ENCODE data around the gene GPC6. TPM values are rescaled to one million over a fixed set of nuclear protein-coding genes. Genes with fewer than 3 reads are reported as not detected.

GPC6 gene
- total and polyA plus RNA-seq, 4 donors: 5.0 to 37.4 (median 18.9) TPM

GRCh38 chr13:93975242-93975641 is 748.6 kb downstream of the GPC6 start:
- no peak for ATAC-seq (ENCODE audit: low FRiP score)
- Histone ChIP-seq H3K9me3 (ENCODE audit: control insufficient read depth, low read length) (no peaks in the 10 kb centered on the region), H3K36me3 (ENCODE audit: control insufficient read depth in 1 of 2, insufficient read depth in 2 of 2, low read length in 1 of 2) (no peaks in the 10 kb centered on the region), H3K4me1 (ENCODE audit: control insufficient read depth in 1 of 2, insufficient read depth in 2 of 2, low read length in 2 of 2) (no peaks in the 10 kb centered on the region), H3K27me3 (ENCODE audit: control insufficient read depth in 1 of 2, insufficient read depth in 2 of 2, low read length in 1 of 2) (no peaks in the 10 kb centered on the region), H3K27ac (ENCODE audit: low read depth in 1 of 2, low read length in 2 of 2) (no peak overlapping the region), H3K4me3 (ENCODE audit: low read length in 2 of 2) (no peak overlapping the region)
- intact Hi-C loops (cut with DNase I): no loop called here
- 94 to 96% methylated on average over 2 of the region's 2 CpGs for WGBS, 2 donors
- DNase-seq: no peak

GRCh38 chr13:93976528-93976927 is 749.9 kb downstream of the GPC6 start:
- intact Hi-C loops (cut with DNase I): no loop called here
- H3K36me3 ChIP-seq (ENCODE audit: control insufficient read depth in 1 of 2, insufficient read depth in 2 of 2, low read length in 1 of 2): no peaks in the 10 kb centered on the region
- no peak overlapping the region for H3K27ac ChIP-seq (ENCODE audit: low read depth in 1 of 2, low read length in 2 of 2)
- no peak overlapping the region for H3K4me3 ChIP-seq (ENCODE audit: low read length in 2 of 2)
- DNase-seq (no peak), ATAC-seq (ENCODE audit: low FRiP score) (no peak)
- 92 to 93% methylated on average over 5 of the region's 5 CpGs for WGBS, 2 donors
- H3K27me3 ChIP-seq (ENCODE audit: control insufficient read depth in 1 of 2, insufficient read depth in 2 of 2, low read length in 1 of 2): no peaks in the 10 kb centered on the region
- H3K4me1 ChIP-seq (ENCODE audit: control insufficient read depth in 1 of 2, insufficient read depth in 2 of 2, low read length in 2 of 2): no peaks in the 10 kb centered on the region
- H3K9me3 ChIP-seq (ENCODE audit: control insufficient read depth, low read length): no peaks in the 10 kb centered on the region

DNA sequence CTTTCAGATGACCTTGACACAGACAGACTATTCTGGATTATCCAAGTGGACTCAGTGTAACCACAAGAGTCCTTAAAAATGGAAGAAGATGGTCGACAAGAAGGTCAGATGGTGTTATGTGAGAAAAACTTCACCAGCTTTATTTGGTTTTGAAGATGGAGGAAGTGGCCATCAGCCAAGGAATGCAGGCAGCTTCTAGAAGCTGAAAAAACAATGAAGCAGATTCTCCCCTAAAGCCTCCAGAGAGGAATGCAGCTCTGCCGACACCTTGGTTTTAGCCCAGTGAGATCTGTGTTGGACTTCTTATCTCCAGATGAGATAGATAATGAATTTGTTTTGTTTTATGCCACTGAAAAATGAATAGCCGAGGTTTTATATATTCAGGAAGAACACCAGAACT is 751.4 kb downstream of the GPC6 start:
- H3K4me3 ChIP-seq (ENCODE audit: low read length in 2 of 2): no peak overlapping the region
- H3K36me3 ChIP-seq (ENCODE audit: control insufficient read depth in 1 of 2, insufficient read depth in 2 of 2, low read length in 1 of 2): no peaks in the 10 kb centered on the region
- intact Hi-C loops (cut with DNase I): no loop called here
- no peak for ATAC-seq (ENCODE audit: low FRiP score)
- H3K27me3 ChIP-seq (ENCODE audit: control insufficient read depth in 1 of 2, insufficient read depth in 2 of 2, low read length in 1 of 2): no peaks in the 10 kb centered on the region
- H3K4me1 ChIP-seq (ENCODE audit: control insufficient read depth in 1 of 2, insufficient read depth in 2 of 2, low read length in 2 of 2): no peaks in the 10 kb centered on the region
- no peak for DNase-seq
- H3K9me3 ChIP-seq (ENCODE audit: control insufficient read depth, low read length): no peaks in the 10 kb centered on the region
- 76 to 88% methylated on average over 3 of the region's 3 CpGs for WGBS, 2 donors
- H3K27ac ChIP-seq (ENCODE audit: low read depth in 1 of 2, low read length in 2 of 2): no peak overlapping the region

DNA sequence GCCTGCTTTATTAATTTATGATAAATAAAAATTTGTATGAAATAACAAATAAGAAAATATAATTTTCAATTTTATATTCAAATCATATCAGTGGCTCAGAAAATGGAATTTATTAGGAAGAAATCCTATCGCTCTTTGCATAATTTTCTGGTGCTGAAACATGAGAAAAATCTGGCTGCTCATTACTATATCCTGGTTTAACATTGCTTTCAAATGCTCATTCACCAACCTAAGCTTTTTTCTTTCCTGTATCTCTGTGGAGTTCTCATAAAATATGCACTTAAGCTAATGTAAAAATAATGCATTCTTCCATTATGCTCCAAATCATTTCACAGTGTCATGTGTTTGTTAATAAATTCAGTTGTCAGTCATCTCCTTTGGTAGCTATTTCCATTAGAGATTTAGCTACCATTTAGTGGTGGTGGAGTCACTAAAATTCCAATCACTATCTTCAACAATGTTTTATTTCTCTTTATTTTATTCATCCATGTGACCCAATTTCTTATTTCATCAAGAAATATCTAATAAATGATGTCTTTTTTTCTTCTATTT is 754.9 kb downstream of the GPC6 start:
- Histone ChIP-seq H3K27ac (ENCODE audit: low read depth in 1 of 2, low read length in 2 of 2) (no peak overlapping the region), H3K27me3 (ENCODE audit: control insufficient read depth in 1 of 2, insufficient read depth in 2 of 2, low read length in 1 of 2) (no peaks in the 10 kb centered on the region), H3K4me1 (ENCODE audit: control insufficient read depth in 1 of 2, insufficient read depth in 2 of 2, low read length in 2 of 2) (no peaks in the 10 kb centered on the region), H3K36me3 (ENCODE audit: control insufficient read depth in 1 of 2, insufficient read depth in 2 of 2, low read length in 1 of 2) (no peaks in the 10 kb centered on the region), H3K9me3 (ENCODE audit: control insufficient read depth, low read length) (no peaks in the 10 kb centered on the region), H3K4me3 (ENCODE audit: low read length in 2 of 2) (no peak overlapping the region)
- no peak for DNase-seq
- WGBS, 2 donors: 85 to 92% methylated on average over 1 of the region's 1 CpG
- no peak for ATAC-seq (ENCODE audit: low FRiP score)
- intact Hi-C loops (cut with DNase I): no loop called here

GRCh38 chr13:93982179-93982918 is 755.7 kb downstream of the GPC6 start:
- Histone ChIP-seq H3K4me3 (ENCODE audit: low read length in 2 of 2) (no peak overlapping the region), H3K36me3 (ENCODE audit: control insufficient read depth in 1 of 2, insufficient read depth in 2 of 2, low read length in 1 of 2) (no peaks in the 10 kb centered on the region), H3K4me1 (ENCODE audit: control insufficient read depth in 1 of 2, insufficient read depth in 2 of 2, low read length in 2 of 2) (no peaks in the 10 kb centered on the region), H3K9me3 (ENCODE audit: control insufficient read depth, low read length) (no peaks in the 10 kb centered on the region), H3K27me3 (ENCODE audit: control insufficient read depth in 1 of 2, insufficient read depth in 2 of 2, low read length in 1 of 2) (no peaks in the 10 kb centered on the region), H3K27ac (ENCODE audit: low read depth in 1 of 2, low read length in 2 of 2) (no peak overlapping the region)
- no peak for ATAC-seq (ENCODE audit: low FRiP score)
- no peak for DNase-seq
- WGBS, 2 donors: 85 to 90% methylated on average over 5 of the region's 5 CpGs
- intact Hi-C loops (cut with DNase I): no loop called here

GRCh38 chr13:93984052-93984451 is 757.4 kb downstream of the GPC6 start:
- ATAC-seq (ENCODE audit: low FRiP score) (no peak), DNase-seq (no peak)
- intact Hi-C loops (cut with DNase I): no loop called here
- Histone ChIP-seq H3K27ac (ENCODE audit: low read depth in 1 of 2, low read length in 2 of 2) (no peak overlapping the region), H3K4me1 (ENCODE audit: control insufficient read depth in 1 of 2, insufficient read depth in 2 of 2, low read length in 2 of 2) (no peaks in the 10 kb centered on the region), H3K36me3 (ENCODE audit: control insufficient read depth in 1 of 2, insufficient read depth in 2 of 2, low read length in 1 of 2) (no peaks in the 10 kb centered on the region), H3K4me3 (ENCODE audit: low read length in 2 of 2) (no peak overlapping the region), H3K27me3 (ENCODE audit: control insufficient read depth in 1 of 2, insufficient read depth in 2 of 2, low read length in 1 of 2) (no peaks in the 10 kb centered on the region), H3K9me3 (ENCODE audit: control insufficient read depth, low read length) (no peaks in the 10 kb centered on the region)
- WGBS, 2 donors: 93 to 98% methylated on average over 1 of the region's 1 CpG

DNA sequence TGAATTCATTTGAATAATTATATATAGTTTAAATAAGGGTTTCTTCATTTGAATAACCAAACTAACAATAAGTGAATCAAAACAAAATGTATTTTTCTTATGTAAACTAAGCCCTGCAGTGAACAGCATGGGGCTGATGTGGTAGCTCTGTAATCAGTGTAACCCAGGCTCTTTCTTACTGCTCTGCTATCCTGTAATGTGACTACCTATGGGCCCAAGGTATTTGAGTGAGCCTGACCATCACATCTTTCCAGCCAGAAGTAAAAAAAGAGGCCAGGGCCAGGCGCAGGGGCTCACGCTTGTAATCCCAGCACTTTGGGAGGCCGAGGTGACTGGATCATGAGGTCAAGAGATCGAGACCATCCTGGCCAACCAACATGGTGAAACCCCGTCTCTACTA is 758.3 kb downstream of the GPC6 start:
- no peak overlapping the region for H3K27ac ChIP-seq (ENCODE audit: low read depth in 1 of 2, low read length in 2 of 2)
- no peaks in the 10 kb centered on the region for H3K27me3 ChIP-seq (ENCODE audit: control insufficient read depth in 1 of 2, insufficient read depth in 2 of 2, low read length in 1 of 2)
- H3K36me3 ChIP-seq (ENCODE audit: control insufficient read depth in 1 of 2, insufficient read depth in 2 of 2, low read length in 1 of 2): no peaks in the 10 kb centered on the region
- DNase-seq (no peak), ATAC-seq (ENCODE audit: low FRiP score) (no peak)
- intact Hi-C loops (cut with DNase I): no loop called here
- no peaks in the 10 kb centered on the region for H3K4me1 ChIP-seq (ENCODE audit: control insufficient read depth in 1 of 2, insufficient read depth in 2 of 2, low read length in 2 of 2)
- no peak overlapping the region for H3K4me3 ChIP-seq (ENCODE audit: low read length in 2 of 2)
- 96 to 98% methylated on average over 5 of the region's 5 CpGs for WGBS, 2 donors
- H3K9me3 ChIP-seq (ENCODE audit: control insufficient read depth, low read length): no peaks in the 10 kb centered on the region

DNA sequence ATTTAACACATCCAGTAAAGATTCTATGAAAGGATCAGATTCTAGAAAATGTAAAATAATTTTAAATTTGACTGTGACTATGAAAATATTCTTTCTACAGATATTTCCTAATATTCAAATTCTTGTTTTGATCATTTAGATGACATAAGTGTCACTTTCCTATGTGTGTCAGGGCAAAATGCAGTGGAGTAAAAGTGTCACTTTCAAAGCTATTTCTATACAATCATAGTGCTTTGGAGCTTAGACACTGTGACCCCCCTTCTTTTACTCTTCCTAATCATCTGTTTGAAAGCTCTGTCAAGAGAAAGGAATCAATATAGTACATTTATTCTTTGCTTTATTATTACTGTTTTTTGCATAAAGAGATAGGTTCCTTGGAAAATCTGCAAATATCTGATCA is 760.9 kb downstream of the GPC6 start:
- intact Hi-C loops (cut with DNase I): no loop called here
- Histone ChIP-seq H3K27ac (ENCODE audit: low read depth in 1 of 2, low read length in 2 of 2) (no peak overlapping the region), H3K9me3 (ENCODE audit: control insufficient read depth, low read length) (no peaks in the 10 kb centered on the region), H3K4me1 (ENCODE audit: control insufficient read depth in 1 of 2, insufficient read depth in 2 of 2, low read length in 2 of 2) (no peaks in the 10 kb centered on the region), H3K4me3 (ENCODE audit: low read length in 2 of 2) (no peak overlapping the region), H3K36me3 (ENCODE audit: control insufficient read depth in 1 of 2, insufficient read depth in 2 of 2, low read length in 1 of 2) (no peaks in the 10 kb centered on the region), H3K27me3 (ENCODE audit: control insufficient read depth in 1 of 2, insufficient read depth in 2 of 2, low read length in 1 of 2) (no peaks in the 10 kb centered on the region)
- ATAC-seq (ENCODE audit: low FRiP score) (no peak), DNase-seq (no peak)

- ATAC-seq (ENCODE audit: low FRiP score): no peak
- H3K9me3 ChIP-seq (ENCODE audit: control insufficient read depth, low read length): no peaks in the 10 kb centered on the region
- no peaks in the 10 kb centered on the region for H3K36me3 ChIP-seq (ENCODE audit: control insufficient read depth in 1 of 2, insufficient read depth in 2 of 2, low read length in 1 of 2)
- no peaks in the 10 kb centered on the region for H3K27me3 ChIP-seq (ENCODE audit: control insufficient read depth in 1 of 2, insufficient read depth in 2 of 2, low read length in 1 of 2)
- DNase-seq: no peak
- H3K27ac ChIP-seq (ENCODE audit: low read depth in 1 of 2, low read length in 2 of 2): no peak overlapping the region
- H3K4me3 ChIP-seq (ENCODE audit: low read length in 2 of 2): no peak overlapping the region
- intact Hi-C loops (cut with DNase I): no loop called here
- H3K4me1 ChIP-seq (ENCODE audit: control insufficient read depth in 1 of 2, insufficient read depth in 2 of 2, low read length in 2 of 2): no peaks in the 10 kb centered on the region
These were observed 765.0 kb downstream of the GPC6 start for GRCh38 chr13:93991569-93991968.
